GM12878 (cell line): Measurements from ENCODE around the gene ARVCF. TPM values are rescaled to one million over a fixed set of nuclear protein-coding genes. Genes with fewer than 3 reads are reported as not detected.

Experiments used
- ATAC-seq: fragments of 200-7000 bp; cut with Tn5 transposase; 3 replicates; pipeline ENCODE4 v1.9.1; 2020; ENCODE audit warnings: mild to moderate bottlenecking, moderate library complexity
- BruUV-seq: library from RNA; stranded (reverse); fragments of 400-500 nt; replicated peaks from 2 replicates; lab custom pipeline; 2021; lab: Mats Ljungman, UMichigan
- CTCF ChIA-PET: fragments of 300-600 bp; sonication (Branson Sonifier 250); formaldehyde crosslinking; extraction: SDS; loops from one replicate; lab custom pipeline; 2021; ENCODE audit warnings: inconsistent platforms; lab: Yijun Ruan, JAX
- POLR2A ChIA-PET: fragments of 350-600 bp; formaldehyde crosslinking; extraction: SDS; loops from one replicate; lab custom pipeline; 2021; ENCODE audit warnings: inconsistent platforms; lab: Charles Lee
- RAD21 ChIA-PET: fragments of 300-600 bp; sonication (Branson Sonifier 250); formaldehyde crosslinking; loops from one replicate; lab custom pipeline; 2023; ENCODE audit warnings: antibody characterized with exemption; ENCODE audit not compliant: unreplicated experiment; lab: Charles Lee
- SMC1A ChIA-PET: fragments of 300-600 bp; sonication (Branson Sonifier 250); formaldehyde crosslinking; loops from one replicate; lab custom pipeline; 2023; ENCODE audit not compliant: unreplicated experiment, uncharacterized antibody; lab: Charles Lee
- DNase-seq: peaks from one replicate; pipeline ENCODE4 v3.0.0-alpha.2; 2011; ENCODE audit warnings: low read depth, low spot score
- FAIRE-seq: peaks from 3 replicates; lab custom pipeline; 2011; peaks lifted over from hg19 to GRCh38; lab: Jason Lieb, UNC
- H2AFZ ChIP-seq: 2 replicates; pipeline ENCODE4 v1.6.0; 2011; ENCODE audit warnings: low read depth, low read length, control low read depth; ENCODE audit not compliant: control insufficient read depth
- H3K27ac ChIP-seq: 2 replicates; pipeline ENCODE4 v1.5.1; 2011; ENCODE audit warnings: control low read depth; ENCODE audit not compliant: control insufficient read depth, insufficient read depth
- H3K27me3 ChIP-seq, 2 experiments: replicated peaks in 1 of 2; 2 replicates each; pipeline versions ENCODE4 v1.6.0 to v1.6.1; 2011; ENCODE audit warnings: low read length in 1 of 2; ENCODE audit not compliant: control insufficient read depth in 2 of 2, insufficient read depth in 2 of 2
- H3K36me3 ChIP-seq, 2 experiments: 2 replicates each; pipeline ENCODE4 v1.5.1; 2011; ENCODE audit warnings: low read length in 1 of 2; ENCODE audit not compliant: control insufficient read depth in 2 of 2, insufficient read depth in 2 of 2
- H3K4me1 ChIP-seq: 2 replicates; pipeline ENCODE4 v1.6.1; 2011; ENCODE audit warnings: mild to moderate bottlenecking, low read length, moderate library complexity, mixed read lengths; ENCODE audit not compliant: control insufficient read depth, insufficient read depth
- H3K4me2 ChIP-seq: 2 replicates; pipeline ENCODE4 v1.6.0; 2011; ENCODE audit warnings: control low read depth; ENCODE audit not compliant: control insufficient read depth, insufficient read depth
- H3K4me3 ChIP-seq: fragments of 200-600 bp; sonication (generic); 2 replicates; pipeline ENCODE4 v1.5.1; 2016
- H3K79me2 ChIP-seq: 2 replicates; pipeline ENCODE4 v1.6.0; 2011; ENCODE audit warnings: low read length; ENCODE audit not compliant: control insufficient read depth, insufficient read depth
- H3K9ac ChIP-seq: 2 replicates; pipeline ENCODE4 v1.8.0; 2011; ENCODE audit warnings: low read length, control low read depth, mixed read lengths; ENCODE audit not compliant: control insufficient read depth, insufficient read depth
- H3K9me3 ChIP-seq: replicated peaks from 3 replicates; pipeline ENCODE4 v1.5.1; 2011; ENCODE audit warnings: mild to moderate bottlenecking, low read length; ENCODE audit not compliant: control insufficient read depth, insufficient read depth
- H4K20me1 ChIP-seq: 2 replicates; pipeline ENCODE4 v1.6.0; 2011; ENCODE audit not compliant: control insufficient read depth, insufficient read depth
- EGR1 ChIP-seq, 2 experiments: IDR thresholded peaks; 1 replicate in 1 of 2; 2 replicates in 1 of 2; pipeline ENCODE4 v1.6.1; 2011 to 2012; ENCODE audit warnings: low read depth in 2 of 2, low read length in 2 of 2, borderline replicate concordance in 1 of 2, mild to moderate bottlenecking in 1 of 2, moderate library complexity in 1 of 2
- ELK1 ChIP-seq: IDR thresholded peaks from 2 replicates; pipeline ENCODE4 v1.6.1; 2012; ENCODE audit warnings: low read depth, low read length, improper control_type of control experiment
- GATAD2B ChIP-seq: fragments of 450-650 bp; conservative IDR thresholded peaks from 2 replicates; pipeline ENCODE4 v1.6.1; 2017; ENCODE audit warnings: low read depth, mild to moderate bottlenecking, moderate library complexity
- HSF1 ChIP-seq: fragments of 150-350 bp; IDR thresholded peaks from 2 replicates; pipeline ENCODE4 v1.6.1; 2014; ENCODE audit warnings: mild to moderate bottlenecking, low read depth, low read length
- IKZF2 ChIP-seq, 2 experiments: fragments of 450-650 bp; IDR thresholded peaks; 2 replicates each; pipeline ENCODE4 v1.6.1; 2017; ENCODE audit warnings: mild to moderate bottlenecking in 2 of 2, moderate library complexity in 2 of 2
- IRF4 ChIP-seq: IDR thresholded peaks from 2 replicates; pipeline ENCODE4 v1.6.1; 2011; ENCODE audit warnings: low read depth, low read length
- JUNB ChIP-seq: IDR thresholded peaks from 2 replicates; pipeline ENCODE4 v1.6.1; 2016; ENCODE audit warnings: antibody characterized with exemption, mild to moderate bottlenecking
- KAT2A ChIP-seq: conservative IDR thresholded peaks from 2 replicates; pipeline ENCODE4 v1.6.1; 2011; ENCODE audit warnings: low read depth, low read length; ENCODE audit not compliant: control insufficient read depth
- NFXL1 ChIP-seq: fragments of 450-650 bp; IDR thresholded peaks from 2 replicates; pipeline ENCODE4 v1.6.1; 2017; ENCODE audit warnings: antibody characterized with exemption, mild to moderate bottlenecking, borderline replicate concordance
- PML ChIP-seq: IDR thresholded peaks from 2 replicates; pipeline ENCODE4 v1.6.1; 2012; ENCODE audit warnings: low read length, inconsistent platforms
- SIN3A ChIP-seq: IDR thresholded peaks from 2 replicates; pipeline ENCODE4 v1.6.1; 2012; ENCODE audit warnings: low read depth, low read length, improper control_type of control experiment
- SKIL ChIP-seq: fragments of 450-650 bp; IDR thresholded peaks from 2 replicates; pipeline ENCODE4 v1.6.1; 2017; ENCODE audit warnings: mild to moderate bottlenecking, low read depth, inconsistent platforms; ENCODE audit not compliant: poor library complexity, severe bottlenecking
- SMAD1 ChIP-seq: fragments of 450-650 bp; IDR thresholded peaks from 2 replicates; pipeline ENCODE4 v1.6.1; 2018; ENCODE audit warnings: mild to moderate bottlenecking, low read depth; ENCODE audit not compliant: partially characterized antibody
- TCF7 ChIP-seq: IDR thresholded peaks from 2 replicates; pipeline ENCODE4 v1.6.1; 2014; ENCODE audit warnings: antibody characterized with exemption, borderline replicate concordance
- ZNF24 ChIP-seq: fragments of 450-650 bp; IDR thresholded peaks from 2 replicates; pipeline ENCODE4 v1.6.1; 2017; ENCODE audit warnings: antibody characterized with exemption, mild to moderate bottlenecking
- WGBS: methylation state at CpG from one replicate; pipeline ENCODE4 v1.1.6; 2016; ENCODE audit warnings: low lambda C conversion rate; ENCODE audit not compliant: insufficient replicate concordance, insufficient coverage; ENCODE audit errors: missing lambda C conversion rate; 5-methylcytosine and 5-hydroxymethylcytosine counted together
- in situ Hi-C: fragments of 300-500 bp; cut with MboI; formaldehyde crosslinking; loops from 9 replicates; pipeline ENCODE4 v1.14.3; 2018; ENCODE audit warnings: mixed read lengths
- intact Hi-C: fragments of 100-400 bp; cut with micrococcal nuclease; formaldehyde crosslinking; loops from one replicate; pipeline ENCODE4 v1.14.2; 2022; ENCODE audit not compliant: unreplicated experiment
- polyA plus RNA-seq, 11 experiments: library from polyadenylated mRNA; depleted of rRNA in 4 of 11; unstranded in 6 of 11; stranded (reverse) in 5 of 11; fragments of >200 nt; fragmentation: Nextera tagmentation in 4 of 11; fragmentation: Illumina TruSeq in 1 of 11; extraction: Ambion mirVana in 4 of 11; extraction: Trizol in 1 of 11; gene quantifications; 1 replicate in 1 of 11; 2 replicates in 10 of 11; pipeline versions ENCODE4 v1.2.1 to v1.2.3, GENCODE V29; 2011 to 2016; ENCODE audit warnings: inconsistent platforms in 2 of 11, missing spikeins in 2 of 11, low read depth in 1 of 11
- total RNA-seq, 4 experiments: library from RNA; depleted of rRNA in 3 of 4; stranded (reverse); fragments of >200 nt in 3 of 4; fragmentation: Illumina TruSeq in 1 of 4; extraction: Trizol in 1 of 4; gene quantifications; 2 replicates each; pipeline versions ENCODE4 v1.2.1 to v1.2.3, GENCODE V29; 2013 to 2021

ARVCF gene
- total and polyA plus RNA-seq, 10 of the 15 experiments (the other 5 are each of a cell fraction or from before 2014, with no cell fraction given) = 0.13 to 1.9 (median 1.0) TPM; not detected in 2

GRCh38 chr22:20004464-20004863, 12.2 kb downstream of the ARVCF start:
- no peak overlapping the region for H2AFZ ChIP-seq
- BruUV-seq = no TSS peak
- no peak overlapping the region for H3K27ac ChIP-seq
- intact Hi-C loops = no loop called here
- in situ Hi-C loops = no loop called here
- no peak overlapping the region for H3K4me2 ChIP-seq
- SMC1A ChIA-PET = interaction anchor here (0.6 kb wide), 1 partner anchor 1935 kb away, joined by 3 read pairs; no protein-coding TSS in a partner anchor
- no peak overlapping the region for H3K9ac ChIP-seq
- no peak overlapping the region for H3K4me3 ChIP-seq
- H3K36me3 ChIP-seq = no peaks in the 10 kb centered on the region
- no peaks in the 10 kb centered on the region for H3K4me1 ChIP-seq
- H3K27me3 ChIP-seq = peaks cover 0 to 2% of the 10 kb centered on the region in 2 experiments; a peak in 2 of 4 replicates
- peaks cover 3% of the 10 kb centered on the region; the same call in 2 of the 3 replicates for H3K9me3 ChIP-seq
- FAIRE-seq (no peak), ATAC-seq (no peak), DNase-seq (no peak)
- 31% methylated on average over 3 of the region's 3 CpGs for WGBS
- RAD21 ChIA-PET = no interaction called here
- no peaks in the 10 kb centered on the region for H4K20me1 ChIP-seq
- TF ChIP-seq IRF4 (no peak), IKZF2 (IDR thresholded peaks at IDR 0.05) (no peak), SKIL (no peak), SIN3A (no peak), KAT2A (no peak), TCF7 (no peak), EGR1 (IDR thresholded peaks at IDR 0.05; ENCODE audit: borderline replicate concordance in 1 of 2, low read depth in 2 of 2, low read length in 2 of 2) (no peak), ZNF24 (no peak), PML (no peak), SMAD1 (no peak), NFXL1 (no peak), JUNB (no peak), HSF1 (no peak), ELK1 (no peak), GATAD2B (no peak)
- POLR2A ChIA-PET = no interaction called here
- CTCF ChIA-PET = no interaction called here
- no peaks in the 10 kb centered on the region for H3K79me2 ChIP-seq
